ENCODE results near the gene ARSK. TPM values are rescaled to one million over a fixed set of nuclear protein-coding genes. Genes with fewer than 3 reads are reported as not detected.

The ARSK gene
- total and polyA plus RNA-seq, 2 of the 13 experiments (the other 11 are each of a cell fraction or from before 2014, with no cell fraction given): 7.9 TPM

DNA sequence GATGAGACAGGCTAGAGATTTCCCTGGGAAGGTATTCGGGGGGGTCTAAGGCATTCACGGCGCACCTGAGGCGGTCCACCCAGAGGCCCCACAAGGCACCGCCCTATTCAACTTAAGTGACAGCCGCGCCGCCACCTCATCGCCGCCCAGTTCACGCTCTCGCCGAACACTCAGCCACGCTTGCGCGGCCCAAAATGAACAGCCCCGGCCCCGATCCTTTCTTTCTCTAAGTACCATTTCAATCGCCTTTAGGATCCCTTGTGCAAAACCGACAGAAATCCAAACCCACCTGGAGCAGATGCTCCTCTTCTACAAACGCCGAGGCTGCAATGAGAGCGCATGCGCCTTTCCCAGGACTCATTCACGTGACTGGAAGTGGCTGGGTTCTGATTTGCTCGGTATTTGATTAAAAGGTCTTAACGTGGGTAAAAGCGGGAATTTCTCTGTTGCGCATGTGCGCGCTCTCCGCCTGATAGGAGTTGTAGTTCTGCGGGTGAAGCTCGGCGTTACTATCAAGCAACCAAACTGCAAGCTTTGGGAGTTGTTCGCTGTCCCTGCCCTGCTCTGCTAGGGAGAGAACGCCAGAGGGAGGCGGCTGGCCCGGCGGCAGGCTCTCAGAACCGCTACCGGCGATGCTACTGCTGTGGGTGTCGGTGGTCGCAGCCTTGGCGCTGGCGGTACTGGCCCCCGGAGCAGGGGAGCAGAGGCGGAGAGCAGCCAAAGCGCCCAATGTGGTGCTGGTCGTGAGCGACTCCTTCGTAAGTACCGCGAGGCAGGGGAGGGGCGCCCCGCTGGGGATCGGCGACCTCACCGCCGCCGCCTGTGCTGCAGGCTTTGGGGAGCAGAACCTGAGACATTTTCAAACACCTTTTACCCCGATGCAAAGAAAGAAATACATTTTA lies at the start of gene ARSK, which contains the start of gene SKIC3 (continued):
- TF ChIP-seq, protein P1, sequence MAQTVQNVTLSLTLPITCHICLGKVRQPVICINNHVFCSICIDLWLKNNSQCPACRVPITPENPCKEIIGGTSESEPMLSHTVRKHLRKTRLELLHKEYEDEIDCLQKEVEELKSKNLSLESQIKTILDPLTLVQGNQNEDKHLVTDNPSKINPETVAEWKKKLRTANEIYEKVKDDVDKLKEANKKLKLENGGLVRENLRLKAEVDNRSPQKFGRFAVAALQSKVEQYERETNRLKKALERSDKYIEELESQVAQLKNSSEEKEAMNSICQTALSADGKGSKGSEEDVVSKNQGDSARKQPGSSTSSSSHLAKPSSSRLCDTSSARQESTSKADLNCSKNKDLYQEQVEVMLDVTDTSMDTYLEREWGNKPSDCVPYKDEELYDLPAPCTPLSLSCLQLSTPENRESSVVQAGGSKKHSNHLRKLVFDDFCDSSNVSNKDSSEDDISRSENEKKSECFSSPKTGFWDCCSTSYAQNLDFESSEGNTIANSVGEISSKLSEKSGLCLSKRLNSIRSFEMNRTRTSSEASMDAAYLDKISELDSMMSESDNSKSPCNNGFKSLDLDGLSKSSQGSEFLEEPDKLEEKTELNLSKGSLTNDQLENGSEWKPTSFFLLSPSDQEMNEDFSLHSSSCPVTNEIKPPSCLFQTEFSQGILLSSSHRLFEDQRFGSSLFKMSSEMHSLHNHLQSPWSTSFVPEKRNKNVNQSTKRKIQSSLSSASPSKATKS (CRISPR knock-in tag; IDR thresholded peaks at IDR 0.05): no peak
- TF ChIP-seq, protein P2, sequence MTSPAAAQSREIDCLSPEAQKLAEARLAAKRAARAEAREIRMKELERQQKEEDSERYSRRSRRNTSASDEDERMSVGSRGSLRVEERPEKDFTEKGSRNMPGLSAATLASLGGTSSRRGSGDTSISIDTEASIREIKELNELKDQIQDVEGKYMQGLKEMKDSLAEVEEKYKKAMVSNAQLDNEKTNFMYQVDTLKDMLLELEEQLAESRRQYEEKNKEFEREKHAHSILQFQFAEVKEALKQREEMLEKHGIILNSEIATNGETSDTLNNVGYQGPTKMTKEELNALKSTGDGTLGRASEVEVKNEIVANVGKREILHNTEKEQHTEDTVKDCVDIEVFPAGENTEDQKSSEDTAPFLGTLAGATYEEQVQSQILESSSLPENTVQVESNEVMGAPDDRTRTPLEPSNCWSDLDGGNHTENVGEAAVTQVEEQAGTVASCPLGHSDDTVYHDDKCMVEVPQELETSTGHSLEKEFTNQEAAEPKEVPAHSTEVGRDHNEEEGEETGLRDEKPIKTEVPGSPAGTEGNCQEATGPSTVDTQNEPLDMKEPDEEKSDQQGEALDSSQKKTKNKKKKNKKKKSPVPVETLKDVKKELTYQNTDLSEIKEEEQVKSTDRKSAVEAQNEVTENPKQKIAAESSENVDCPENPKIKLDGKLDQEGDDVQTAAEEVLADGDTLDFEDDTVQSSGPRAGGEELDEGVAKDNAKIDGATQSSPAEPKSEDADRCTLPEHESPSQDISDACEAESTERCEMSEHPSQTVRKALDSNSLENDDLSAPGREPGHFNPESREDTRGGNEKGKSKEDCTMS (CRISPR knock-in tag; conservative IDR thresholded peaks at IDR 0.05): no peak
- TF ChIP-seq, protein P3, sequence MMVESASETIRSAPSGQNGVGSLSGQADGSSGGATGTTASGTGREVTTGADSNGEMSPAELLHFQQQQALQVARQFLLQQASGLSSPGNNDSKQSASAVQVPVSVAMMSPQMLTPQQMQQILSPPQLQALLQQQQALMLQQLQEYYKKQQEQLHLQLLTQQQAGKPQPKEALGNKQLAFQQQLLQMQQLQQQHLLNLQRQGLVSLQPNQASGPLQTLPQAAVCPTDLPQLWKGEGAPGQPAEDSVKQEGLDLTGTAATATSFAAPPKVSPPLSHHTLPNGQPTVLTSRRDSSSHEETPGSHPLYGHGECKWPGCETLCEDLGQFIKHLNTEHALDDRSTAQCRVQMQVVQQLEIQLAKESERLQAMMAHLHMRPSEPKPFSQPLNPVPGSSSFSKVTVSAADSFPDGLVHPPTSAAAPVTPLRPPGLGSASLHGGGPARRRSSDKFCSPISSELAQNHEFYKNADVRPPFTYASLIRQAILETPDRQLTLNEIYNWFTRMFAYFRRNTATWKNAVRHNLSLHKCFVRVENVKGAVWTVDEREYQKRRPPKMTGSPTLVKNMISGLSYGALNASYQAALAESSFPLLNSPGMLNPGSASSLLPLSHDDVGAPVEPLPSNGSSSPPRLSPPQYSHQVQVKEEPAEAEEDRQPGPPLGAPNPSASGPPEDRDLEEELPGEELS (CRISPR knock-in tag; IDR thresholded peaks at IDR 0.05): no peak; the same call in 1 of the 2 replicates
- TF ChIP-seq MAFF (IDR thresholded peaks at IDR 0.05; ENCODE audit: low read depth, low read length) (no peak; the same call in 1 of the 2 replicates), ZNF670 (CRISPR knock-in tag; IDR thresholded peaks at IDR 0.05; ENCODE audit: borderline replicate concordance) (peak; percentile 61; the same call in 1 of the 2 replicates), ISL2 (CRISPR knock-in tag; IDR thresholded peaks at IDR 0.05) (peak; percentile 50; the same call in 1 of the 2 replicates), CCDC6 (CRISPR knock-in tag; IDR thresholded peaks at IDR 0.05) (peak; percentile 77; the same call in 1 of the 2 replicates), CC2D1A (CRISPR knock-in tag; IDR thresholded peaks at IDR 0.05) (no peak), ZBTB8A (CRISPR knock-in tag; IDR thresholded peaks at IDR 0.05; ENCODE audit: borderline replicate concordance, low read depth) (no peak), IRF2 (CRISPR knock-in tag; IDR thresholded peaks at IDR 0.05) (peak; percentile 92), HOXA9 (CRISPR knock-in tag; IDR thresholded peaks at IDR 0.05; ENCODE audit: borderline replicate concordance) (0 out of 2 replicates have a peak, but pooled peaks have one; percentile 64), CREM (IDR thresholded peaks at IDR 0.05) (peak; percentile 84; the same call in 1 of the 2 replicates), CREM (CRISPR knock-in tag; IDR thresholded peaks at IDR 0.05) (no peak), GZF1 (CRISPR knock-in tag; IDR thresholded peaks at IDR 0.05) (0 out of 2 replicates have a peak, but pooled peaks have one; percentile 26), RCOR2 (CRISPR knock-in tag; IDR thresholded peaks at IDR 0.05) (0 out of 2 replicates have a peak, but pooled peaks have one; percentile 19)
- TF ChIP-seq, protein P4, sequence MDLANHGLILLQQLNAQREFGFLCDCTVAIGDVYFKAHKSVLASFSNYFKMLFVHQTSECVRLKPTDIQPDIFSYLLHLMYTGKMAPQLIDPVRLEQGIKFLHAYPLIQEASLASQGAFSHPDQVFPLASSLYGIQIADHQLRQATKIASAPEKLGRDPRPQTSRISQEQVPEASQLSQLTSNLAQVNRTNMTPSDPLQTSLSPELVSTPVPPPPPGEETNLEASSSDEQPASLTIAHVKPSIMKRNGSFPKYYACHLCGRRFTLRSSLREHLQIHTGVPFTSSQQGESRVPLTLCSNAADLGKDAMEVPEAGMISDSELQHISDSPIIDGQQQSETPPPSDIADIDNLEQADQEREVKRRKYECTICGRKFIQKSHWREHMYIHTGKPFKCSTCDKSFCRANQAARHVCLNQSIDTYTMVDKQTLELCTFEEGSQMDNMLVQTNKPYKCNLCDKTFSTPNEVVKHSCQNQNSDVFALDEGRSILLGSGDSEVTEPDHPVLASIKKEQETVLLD (CRISPR knock-in tag; IDR thresholded peaks at IDR 0.05; ENCODE audit: low read depth): peak; percentile 51; the same call in 1 of the 2 replicates
- TF ChIP-seq, protein P5, sequence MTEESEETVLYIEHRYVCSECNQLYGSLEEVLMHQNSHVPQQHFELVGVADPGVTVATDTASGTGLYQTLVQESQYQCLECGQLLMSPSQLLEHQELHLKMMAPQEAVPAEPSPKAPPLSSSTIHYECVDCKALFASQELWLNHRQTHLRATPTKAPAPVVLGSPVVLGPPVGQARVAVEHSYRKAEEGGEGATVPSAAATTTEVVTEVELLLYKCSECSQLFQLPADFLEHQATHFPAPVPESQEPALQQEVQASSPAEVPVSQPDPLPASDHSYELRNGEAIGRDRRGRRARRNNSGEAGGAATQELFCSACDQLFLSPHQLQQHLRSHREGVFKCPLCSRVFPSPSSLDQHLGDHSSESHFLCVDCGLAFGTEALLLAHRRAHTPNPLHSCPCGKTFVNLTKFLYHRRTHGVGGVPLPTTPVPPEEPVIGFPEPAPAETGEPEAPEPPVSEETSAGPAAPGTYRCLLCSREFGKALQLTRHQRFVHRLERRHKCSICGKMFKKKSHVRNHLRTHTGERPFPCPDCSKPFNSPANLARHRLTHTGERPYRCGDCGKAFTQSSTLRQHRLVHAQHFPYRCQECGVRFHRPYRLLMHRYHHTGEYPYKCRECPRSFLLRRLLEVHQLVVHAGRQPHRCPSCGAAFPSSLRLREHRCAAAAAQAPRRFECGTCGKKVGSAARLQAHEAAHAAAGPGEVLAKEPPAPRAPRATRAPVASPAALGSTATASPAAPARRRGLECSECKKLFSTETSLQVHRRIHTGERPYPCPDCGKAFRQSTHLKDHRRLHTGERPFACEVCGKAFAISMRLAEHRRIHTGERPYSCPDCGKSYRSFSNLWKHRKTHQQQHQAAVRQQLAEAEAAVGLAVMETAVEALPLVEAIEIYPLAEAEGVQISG (CRISPR knock-in tag; IDR thresholded peaks at IDR 0.05): peak; percentile 76

Data from HepG2 (cell line).